RKO (cell line): ENCODE measurements around the gene CTNNA3.

Source experiments
- DNase-seq: peaks from one replicate; pipeline ENCODE4 v3.0.0-alpha.2; 2016; ENCODE audit warnings: low spot score

The CTNNA3 gene

GRCh38 chr10:67665491-67665890, 30.5 kb downstream of the CTNNA3 start:
- DNase-seq = peak; percentile 53

DNA sequence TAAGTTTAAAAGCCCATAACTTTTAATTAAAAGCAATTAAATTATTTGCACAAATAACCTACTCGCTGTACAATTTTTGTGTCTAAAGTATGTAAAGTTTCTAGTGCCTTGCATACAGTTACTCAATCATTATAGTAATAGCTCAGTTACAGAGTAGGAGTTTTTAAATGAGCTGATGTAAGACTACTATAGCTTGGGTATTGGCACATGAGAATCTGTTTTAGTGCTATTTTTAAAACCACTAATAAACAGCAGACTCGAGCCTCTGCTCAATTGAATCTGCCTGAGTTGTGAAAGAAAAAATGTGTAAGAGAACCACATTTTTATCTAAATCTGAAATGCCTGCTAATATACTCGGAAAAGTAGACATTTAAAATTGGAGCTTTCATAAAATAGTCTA, 31.1 kb downstream of the CTNNA3 start:
- no peak for DNase-seq

- no peak for DNase-seq
These were observed 32.4 kb downstream of the CTNNA3 start for GRCh38 chr10:67663449-67664087.

DNA sequence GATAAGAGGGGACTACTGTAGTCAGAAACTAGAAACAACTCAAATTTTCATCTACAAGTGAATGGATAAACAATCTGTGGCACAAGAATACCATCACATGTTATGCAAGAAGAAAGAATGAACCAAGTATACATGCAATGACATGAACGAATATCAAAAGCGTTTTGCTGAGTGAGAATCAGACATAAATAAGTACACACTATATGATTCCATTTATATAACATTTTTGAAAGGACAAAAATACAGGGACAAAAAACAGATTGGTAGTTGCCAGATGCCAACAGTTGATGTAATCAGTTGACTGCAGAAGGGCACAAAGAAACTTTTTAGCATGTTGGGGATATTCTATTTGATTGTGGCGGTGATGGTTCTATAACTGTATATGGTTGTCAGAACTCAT, 33.6 kb downstream of the CTNNA3 start:
- no peak for DNase-seq

DNA sequence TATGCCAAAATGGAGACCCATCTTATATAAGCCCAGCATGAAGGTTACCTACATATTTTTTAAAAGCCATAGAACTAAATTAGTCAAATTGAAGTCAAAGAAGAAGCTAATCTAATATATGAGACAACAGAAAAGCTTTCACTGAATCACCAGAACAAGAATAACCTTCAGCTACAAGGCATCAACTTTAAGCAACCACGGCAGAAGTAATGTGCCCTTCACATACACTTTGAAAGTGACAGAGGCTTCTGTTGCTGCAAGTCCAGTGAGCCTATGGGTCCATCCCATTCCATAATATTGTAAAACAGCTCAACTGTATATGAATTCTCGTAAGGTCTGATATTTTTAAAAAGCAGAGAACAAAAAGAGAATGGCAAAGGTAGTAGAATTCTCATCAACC, 36.5 kb downstream of the CTNNA3 start:
- DNase-seq = no peak

- no peak for DNase-seq
These were observed 38.2 kb downstream of the CTNNA3 start for GRCh38 chr10:67657775-67658174.

GRCh38 chr10:67650558-67650957, 45.4 kb downstream of the CTNNA3 start:
- DNase-seq = no peak

- no peak for DNase-seq
These were observed 47.3 kb downstream of the CTNNA3 start for GRCh38 chr10:67648613-67649229.

- no peak for DNase-seq
These were observed 65.1 kb downstream of the CTNNA3 start for GRCh38 chr10:67630904-67631303.

GRCh38 chr10:67629461-67629971, 66.5 kb downstream of the CTNNA3 start:
- DNase-seq = no peak

DNA sequence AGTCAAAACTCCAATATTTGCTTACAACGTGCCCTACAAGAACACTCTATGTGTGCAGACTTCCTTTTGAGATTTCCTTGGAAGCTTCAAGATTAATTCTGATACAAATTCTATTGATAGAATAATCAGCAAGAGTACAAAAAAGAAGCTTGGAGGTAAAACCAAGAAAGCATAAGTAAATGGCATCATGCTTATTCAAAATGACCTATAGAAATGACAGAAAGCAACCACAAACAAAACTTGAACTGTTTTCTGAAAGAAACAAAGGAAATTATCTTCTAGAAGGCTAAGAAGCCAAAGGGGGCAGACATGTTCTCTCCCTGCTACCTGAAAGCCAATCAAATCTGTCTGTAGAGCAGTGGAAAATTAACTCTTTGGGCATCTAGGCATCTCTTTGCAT, 73.0 kb downstream of the CTNNA3 start:
- no peak for DNase-seq

- no peak for DNase-seq
These were observed 73.5 kb downstream of the CTNNA3 start for GRCh38 chr10:67622511-67622910.

GRCh38 chr10:67621834-67622233, 74.2 kb downstream of the CTNNA3 start:
- no peak for DNase-seq

DNA sequence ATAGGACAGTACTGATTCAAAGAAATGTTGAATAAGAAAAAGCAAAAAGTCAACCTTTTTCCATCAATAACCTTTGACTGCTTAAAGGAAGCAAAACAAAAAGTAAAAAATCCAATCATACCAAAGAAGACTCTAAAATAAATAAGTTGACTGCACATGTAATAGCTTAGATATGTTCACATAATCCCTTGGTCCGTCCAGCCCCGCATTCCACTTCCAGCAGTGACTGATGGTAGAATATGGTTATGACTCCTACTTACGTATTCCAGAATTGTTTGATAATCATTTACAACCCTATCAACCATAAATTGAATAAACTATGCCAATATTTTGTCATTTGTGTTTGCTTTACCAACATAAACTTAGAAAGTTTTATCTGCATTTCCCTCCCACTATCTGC, 77.9 kb downstream of the CTNNA3 start:
- DNase-seq = no peak

DNA sequence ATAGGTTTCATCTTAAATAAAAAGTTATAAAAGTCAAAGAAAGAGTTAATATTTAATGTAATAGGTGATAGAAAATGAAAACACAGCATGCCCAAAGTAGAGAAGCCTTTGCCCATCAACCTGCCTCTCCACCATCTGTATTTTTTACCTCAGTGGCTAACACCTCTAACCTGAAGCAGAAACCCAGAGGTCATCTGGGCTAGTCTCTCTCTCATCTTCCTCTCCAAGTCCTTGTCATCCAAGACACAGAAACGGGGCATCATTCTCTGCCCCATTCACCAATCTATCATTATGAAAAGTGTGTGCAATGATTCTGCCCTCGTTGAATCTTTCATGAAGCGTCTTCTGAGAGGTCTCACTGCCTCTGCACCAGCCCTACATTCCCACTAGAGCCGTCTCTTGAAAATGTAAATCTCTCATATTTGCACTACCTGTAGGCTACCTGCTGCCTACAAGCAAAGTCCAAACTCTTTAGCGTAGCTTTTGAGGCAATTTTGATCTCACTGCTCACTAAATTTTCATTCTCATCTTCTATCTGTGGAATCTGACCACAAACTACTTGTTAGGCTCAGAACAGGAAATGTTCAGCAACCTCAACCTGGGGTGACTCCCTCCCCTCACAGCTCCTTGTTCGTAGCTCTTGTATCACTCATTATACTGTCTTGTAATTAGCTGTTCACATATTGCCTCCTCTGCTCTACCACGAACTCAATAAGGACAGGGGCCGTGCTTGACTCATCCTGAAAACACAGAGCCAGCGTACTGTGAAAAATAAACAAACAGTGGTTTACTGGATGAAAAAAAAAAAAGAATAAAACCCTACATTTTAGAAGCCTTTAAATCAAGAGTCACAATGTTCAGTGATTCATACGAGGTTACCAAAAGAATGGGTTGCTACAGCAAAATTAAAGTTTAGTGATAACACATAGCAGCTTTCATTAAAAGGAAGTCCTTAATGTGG, 83.1 kb downstream of the CTNNA3 start:
- DNase-seq = no peak

GRCh38 chr10:67612176-67612575, 83.8 kb downstream of the CTNNA3 start:
- DNase-seq = no peak

GRCh38 chr10:67609996-67610793, 85.8 kb downstream of the CTNNA3 start:
- no peak for DNase-seq

- DNase-seq = no peak
These were observed 88.0 kb downstream of the CTNNA3 start for GRCh38 chr10:67608001-67608400.

DNA sequence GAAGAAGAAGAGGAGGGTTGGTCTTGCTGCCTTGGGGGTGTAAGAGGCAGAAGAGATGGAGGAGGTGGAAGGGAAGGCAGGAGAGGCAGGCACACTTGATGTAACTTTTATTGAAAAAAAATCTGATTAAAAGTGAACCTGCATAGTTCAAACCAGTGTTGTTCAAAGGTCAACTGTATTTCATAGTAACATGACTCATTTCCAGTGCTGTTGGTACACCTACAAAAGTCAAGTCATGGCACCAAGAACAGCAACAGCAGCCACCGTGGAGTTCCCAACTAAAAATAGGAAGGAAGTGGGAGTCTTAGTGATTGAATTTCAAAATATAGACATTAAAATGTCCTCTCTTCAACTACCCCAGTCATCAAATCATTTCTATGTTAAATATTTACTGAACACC, 88.5 kb downstream of the CTNNA3 start:
- DNase-seq = peak; percentile 21

DNA sequence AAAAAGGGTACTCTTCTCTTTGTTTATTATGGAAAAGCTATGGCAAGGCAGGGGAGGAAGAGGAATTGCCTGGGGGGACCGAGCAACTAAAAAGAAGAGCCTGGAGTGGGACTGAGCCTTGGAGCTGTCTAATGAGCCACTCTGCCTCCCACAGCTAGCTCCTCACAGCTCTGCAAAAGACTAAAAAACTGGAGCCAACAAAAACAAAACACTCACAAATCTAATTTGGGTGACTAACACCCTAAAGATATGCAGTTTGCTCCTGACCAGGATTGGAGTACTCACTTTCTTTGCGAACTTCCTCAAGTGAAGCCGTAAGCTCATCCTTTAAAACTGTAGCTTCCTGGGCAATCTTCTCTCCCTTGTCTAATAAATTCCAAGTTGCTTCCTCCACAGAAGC, 89.4 kb downstream of the CTNNA3 start:
- no peak for DNase-seq

- no peak for DNase-seq
These were observed 92.3 kb downstream of the CTNNA3 start for GRCh38 chr10:67603701-67604100.

DNA sequence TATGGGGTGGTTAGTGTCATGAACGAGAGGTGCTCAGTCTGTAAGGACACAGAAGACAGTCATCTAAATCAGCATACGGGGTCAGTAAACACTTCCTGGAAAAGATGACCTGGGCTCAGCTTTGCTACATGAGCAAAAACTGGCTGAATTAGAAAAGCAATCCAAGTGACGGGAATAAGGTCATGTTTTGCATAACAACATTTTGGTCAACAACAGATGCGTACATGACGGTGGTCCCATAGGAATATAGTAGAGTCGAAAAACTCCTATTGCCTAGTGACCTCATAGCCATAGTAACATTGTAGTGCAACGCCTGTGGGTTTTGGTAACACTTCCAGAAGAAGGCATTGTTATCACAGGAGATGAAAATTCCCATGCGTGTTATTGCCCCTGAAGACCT, 92.9 kb downstream of the CTNNA3 start:
- DNase-seq = no peak
